ENCODE results near the gene BTNL9. TPM values are rescaled to one million over a fixed set of nuclear protein-coding genes. Genes with fewer than 3 reads are reported as not detected.
"Not testable (repeated sequence)": the region's sequence is repeated elsewhere in the genome, so short reads cannot be mapped to it uniquely, and the experiment has no call there.

The BTNL9 gene
- total and polyA plus RNA-seq, 11 donors = 28.6 to 88.2 (median 34.9) TPM

DNA sequence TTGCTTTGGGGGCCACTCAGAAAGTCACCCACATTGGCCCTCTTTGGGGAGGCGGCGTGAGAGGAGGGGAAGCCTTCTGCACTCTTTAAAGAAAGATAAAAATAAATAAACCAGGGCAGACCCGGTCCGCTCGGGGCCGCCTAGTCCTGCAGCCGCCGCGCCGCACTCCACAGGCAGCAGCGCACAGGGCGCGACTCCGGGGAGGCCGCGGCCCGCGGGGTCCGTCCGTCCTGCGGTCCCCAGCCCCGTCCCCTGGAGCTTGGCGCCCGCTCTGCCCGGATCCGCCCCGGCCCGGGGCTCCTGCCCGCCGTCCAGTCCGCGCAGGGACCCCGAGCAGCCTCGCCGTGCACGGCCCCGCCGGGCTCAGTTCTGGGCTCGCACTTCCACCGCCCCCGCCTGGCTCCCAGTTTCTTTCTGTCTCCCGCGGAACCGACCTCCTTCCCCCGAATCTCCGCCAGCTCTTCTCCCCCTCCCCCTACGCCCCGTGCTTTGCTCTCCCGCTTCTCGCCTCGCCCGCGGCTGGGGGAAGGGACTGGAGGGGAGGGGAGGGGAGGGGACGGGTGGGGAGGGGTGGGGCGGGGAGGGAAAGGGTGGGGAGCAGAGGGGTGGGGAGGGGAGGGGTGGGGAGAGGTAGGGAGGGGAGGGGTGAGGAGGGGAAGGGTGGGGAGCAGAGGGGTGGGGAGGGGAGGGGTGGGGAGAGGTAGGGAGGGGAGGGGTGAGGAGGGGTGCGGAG lies 57.9 kb downstream of the BTNL9 start:
- not testable (repeated sequence) for H3K36me3 ChIP-seq, H3K27ac ChIP-seq, H3K4me1 ChIP-seq, DNase-seq, H3K9me3 ChIP-seq
- Histone ChIP-seq H3K4me3 (peak overlapping the region in 1 of 12 donors; percentile 16), H3K27me3 (peaks cover 7 to 30% (median 23%) of the 10 kb centered on the region in 9 donors)
- peak in 2 of 4 donors; percentile 28 to 46 for ATAC-seq
- intact Hi-C loops (cut with DNase I) = loop anchor here in 1 of 10 donors (10.0 kb wide), 1 partner anchor 223 kb away; no protein-coding TSS in a partner anchor
- WGBS, 4 donors = 0% methylated on average over 3 of the region's 56 CpGs; no CpG with 5 or more reads in 2 of the 4 donors

DNA sequence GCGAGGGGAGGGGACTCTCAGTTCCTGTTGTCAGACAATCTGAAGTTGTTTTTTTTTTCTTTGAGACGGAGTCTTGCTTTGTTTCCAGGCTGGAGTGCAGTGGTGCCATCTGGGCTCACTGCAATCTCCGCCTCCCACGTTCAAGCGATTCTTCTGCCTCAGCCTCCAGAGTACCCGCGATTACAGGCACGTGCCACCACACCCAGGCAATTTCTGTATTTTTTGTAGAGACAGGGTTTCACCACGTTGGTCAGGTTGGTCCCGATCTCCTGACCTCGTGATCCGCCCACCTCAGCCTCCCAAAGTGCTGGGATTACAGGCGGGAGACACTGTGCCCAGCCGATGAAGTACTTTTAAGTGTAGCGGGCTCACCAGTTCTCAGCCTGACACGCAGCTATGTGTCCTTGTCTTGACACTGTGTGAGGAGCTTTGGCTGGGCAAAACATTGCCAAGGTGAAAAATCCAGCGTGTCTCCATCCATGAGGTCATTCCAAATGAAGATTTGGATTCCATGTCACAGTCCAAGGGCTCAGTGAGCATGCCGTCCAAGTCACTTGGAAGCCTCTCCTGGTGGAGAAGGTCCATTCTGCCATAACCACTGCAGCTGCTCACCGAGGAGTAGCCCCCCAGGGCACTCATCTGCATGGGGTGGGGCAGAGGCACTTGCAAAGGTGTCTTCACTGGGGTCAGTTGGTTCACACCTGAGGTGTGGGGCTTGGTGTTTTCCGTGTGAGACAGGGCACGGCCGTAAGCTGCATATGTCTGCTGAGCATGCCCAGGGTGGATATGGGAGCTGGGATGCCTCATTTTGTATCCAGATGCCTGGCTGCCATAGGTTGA lies 58.9 kb downstream of the BTNL9 start:
- DNase-seq = no peak

DNA sequence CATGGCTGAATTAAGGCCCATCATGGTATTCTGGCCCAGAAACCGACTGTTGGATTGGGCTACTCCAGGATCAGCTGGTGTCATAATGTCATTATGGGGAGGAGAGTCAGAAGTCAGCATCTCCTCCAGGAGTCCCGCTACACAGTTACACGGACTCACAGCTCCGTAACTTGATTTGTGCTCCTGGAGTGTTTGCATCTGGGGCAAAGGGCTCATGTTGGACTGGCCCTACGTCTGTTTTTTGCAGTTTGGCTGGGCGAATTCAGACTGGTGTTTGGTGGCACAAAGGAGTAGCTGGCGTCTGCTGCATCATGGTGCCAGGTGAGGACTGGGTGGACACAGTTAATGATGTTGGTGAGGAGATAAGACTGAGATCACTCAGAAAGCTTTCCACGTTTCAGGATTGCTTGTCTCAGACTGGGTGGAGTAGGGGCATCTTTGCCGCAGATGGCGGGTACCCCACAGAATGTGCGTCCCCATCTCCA lies 59.6 kb downstream of the BTNL9 start:
- no peak overlapping the region for H3K27ac ChIP-seq
- 55 to 63% (median 58%) methylated on average over 8 to 11 of the region's 11 CpGs for WGBS, 4 donors
- H3K36me3 ChIP-seq = no peaks in the 10 kb centered on the region
- no peaks in the 10 kb centered on the region for H3K9me3 ChIP-seq
- H3K4me3 ChIP-seq = no peak overlapping the region
- H3K4me1 ChIP-seq = peaks cover 0 to 5% (median 0%) of the 10 kb centered on the region in 12 donors
- H3K27me3 ChIP-seq = peaks cover 7 to 26% (median 23%) of the 10 kb centered on the region in 9 donors
- no peak for DNase-seq
- intact Hi-C loops (cut with DNase I) = loop anchor here in 1 of 10 donors (10.0 kb wide), 1 partner anchor 225 kb away; no protein-coding TSS in a partner anchor
- TF ChIP-seq, protein P1, sequence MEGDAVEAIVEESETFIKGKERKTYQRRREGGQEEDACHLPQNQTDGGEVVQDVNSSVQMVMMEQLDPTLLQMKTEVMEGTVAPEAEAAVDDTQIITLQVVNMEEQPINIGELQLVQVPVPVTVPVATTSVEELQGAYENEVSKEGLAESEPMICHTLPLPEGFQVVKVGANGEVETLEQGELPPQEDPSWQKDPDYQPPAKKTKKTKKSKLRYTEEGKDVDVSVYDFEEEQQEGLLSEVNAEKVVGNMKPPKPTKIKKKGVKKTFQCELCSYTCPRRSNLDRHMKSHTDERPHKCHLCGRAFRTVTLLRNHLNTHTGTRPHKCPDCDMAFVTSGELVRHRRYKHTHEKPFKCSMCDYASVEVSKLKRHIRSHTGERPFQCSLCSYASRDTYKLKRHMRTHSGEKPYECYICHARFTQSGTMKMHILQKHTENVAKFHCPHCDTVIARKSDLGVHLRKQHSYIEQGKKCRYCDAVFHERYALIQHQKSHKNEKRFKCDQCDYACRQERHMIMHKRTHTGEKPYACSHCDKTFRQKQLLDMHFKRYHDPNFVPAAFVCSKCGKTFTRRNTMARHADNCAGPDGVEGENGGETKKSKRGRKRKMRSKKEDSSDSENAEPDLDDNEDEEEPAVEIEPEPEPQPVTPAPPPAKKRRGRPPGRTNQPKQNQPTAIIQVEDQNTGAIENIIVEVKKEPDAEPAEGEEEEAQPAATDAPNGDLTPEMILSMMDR (IDR thresholded peaks at IDR 0.05) = no peak
- TF ChIP-seq POLR2A (IDR thresholded peaks at IDR 0.05) = no peak
- ATAC-seq = no peak

More for the DNA sequence above, 58.9 kb downstream of the BTNL9 start:
- no peak for TF ChIP-seq POLR2A (IDR thresholded peaks at IDR 0.05)
- TF ChIP-seq, protein P1 (IDR thresholded peaks at IDR 0.05) = no peak
- H3K27me3 ChIP-seq = peaks cover 7 to 22% (median 18%) of the 10 kb centered on the region in 9 donors
- no peaks in the 10 kb centered on the region for H3K9me3 ChIP-seq
- H3K27ac ChIP-seq = no peak overlapping the region
- H3K4me3 ChIP-seq = no peak overlapping the region
- no peaks in the 10 kb centered on the region for H3K36me3 ChIP-seq
- 15 to 36% (median 23%) methylated on average over 13 to 22 of the region's 22 CpGs for WGBS, 4 donors
- no peak for ATAC-seq
- peaks cover 0 to 5% (median 0%) of the 10 kb centered on the region in 12 donors for H3K4me1 ChIP-seq
- intact Hi-C loops (cut with DNase I) = loop anchor here in 1 of 10 donors (10.0 kb wide), 1 partner anchor 224 kb away; no protein-coding TSS in a partner anchor

DNA sequence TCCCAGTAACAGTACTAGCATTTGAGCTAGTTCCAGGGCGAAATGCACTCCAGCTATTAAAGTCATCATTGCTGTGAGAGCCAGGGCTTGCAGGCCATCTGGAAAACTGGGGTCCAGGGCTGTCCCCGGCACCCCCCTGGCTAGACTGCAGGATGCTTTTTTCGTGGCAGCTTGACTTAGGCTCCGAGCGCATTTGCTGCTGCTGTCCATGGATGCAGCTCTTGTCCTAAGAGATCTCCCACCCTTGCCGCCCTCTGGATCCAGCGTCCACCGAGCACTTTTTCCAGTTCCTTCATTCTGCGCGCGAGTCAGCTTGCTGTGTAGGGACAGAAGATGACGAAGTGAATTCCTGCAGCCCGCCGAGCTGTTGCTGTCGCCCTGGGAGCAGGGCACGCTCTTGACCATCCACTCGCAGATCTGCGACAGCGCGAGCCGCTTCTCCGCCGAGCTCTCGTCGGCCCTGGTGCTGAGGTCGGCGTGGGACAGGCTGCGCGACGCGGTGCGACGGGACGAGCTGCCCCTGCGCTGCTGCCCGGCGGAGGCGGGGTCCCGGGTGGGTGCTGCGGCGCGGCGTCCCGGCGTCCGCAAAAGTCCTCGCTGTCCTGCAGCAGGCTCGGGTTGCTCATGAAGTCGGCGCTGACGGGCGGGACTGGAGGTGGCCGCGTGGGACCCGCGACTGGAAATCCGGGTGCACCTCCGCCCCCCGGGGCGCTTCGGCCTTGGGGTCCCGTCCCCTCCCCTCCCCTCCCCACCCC lies 60.2 kb downstream of the BTNL9 start:
- Histone ChIP-seq H3K36me3 (no peaks in the 10 kb centered on the region), H3K27ac (peak overlapping the region in 1 of 12 donors; percentile 40), H3K9me3 (no peaks in the 10 kb centered on the region), H3K4me3 (peak overlapping the region in 6 of 12 donors; percentile 7 to 32 (median 22)), H3K4me1 (peaks cover 0 to 5% (median 0%) of the 10 kb centered on the region in 12 donors), H3K27me3 (peaks cover 7 to 30% (median 26%) of the 10 kb centered on the region in 9 donors)
- WGBS, 4 donors = 0 to 9% (median 4%) methylated on average over 4 to 62 of the region's 62 CpGs
- TF ChIP-seq POLR2A (IDR thresholded peaks at IDR 0.05) = no peak
- TF ChIP-seq, protein P1 (IDR thresholded peaks at IDR 0.05) = no peak
- no peak for ATAC-seq
- intact Hi-C loops (cut with DNase I) = no loop called here
- DNase-seq = no peak

DNA sequence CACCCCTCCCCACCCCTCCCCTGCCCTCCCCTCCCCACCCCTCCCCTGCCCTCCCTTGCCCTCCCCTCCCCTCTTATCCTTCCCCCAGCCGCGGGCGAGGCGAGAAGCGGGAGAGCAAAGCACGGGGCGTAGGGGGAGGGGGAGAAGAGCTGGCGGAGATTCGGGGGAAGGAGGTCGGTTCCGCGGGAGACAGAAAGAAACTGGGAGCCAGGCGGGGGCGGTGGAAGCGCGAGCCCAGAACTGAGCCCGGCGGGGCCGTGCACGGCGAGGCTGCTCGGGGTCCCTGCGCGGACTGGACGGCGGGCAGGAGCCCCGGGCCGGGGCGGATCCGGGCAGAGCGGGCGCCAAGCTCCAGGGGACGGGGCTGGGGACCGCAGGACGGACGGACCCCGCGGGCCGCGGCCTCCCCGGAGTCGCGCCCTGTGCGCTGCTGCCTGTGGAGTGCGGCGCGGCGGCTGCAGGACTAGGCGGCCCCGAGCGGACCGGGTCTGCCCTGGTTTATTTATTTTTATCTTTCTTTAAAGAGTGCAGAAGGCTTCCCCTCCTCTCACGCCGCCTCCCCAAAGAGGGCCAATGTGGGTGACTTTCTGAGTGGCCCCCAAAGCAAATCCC lies 61.1 kb downstream of the BTNL9 start:
- WGBS, 4 donors = 1% methylated on average over 13 of the region's 54 CpGs; no CpG with 5 or more reads in 3 of the 4 donors
- H3K27ac ChIP-seq; H3K4me1 ChIP-seq; intact Hi-C loops (cut with DNase I); H3K9me3 ChIP-seq; DNase-seq; H3K36me3 ChIP-seq: not testable (repeated sequence)
- Histone ChIP-seq H3K4me3 (peak overlapping the region in 1 of 12 donors; percentile 26), H3K27me3 (peaks cover 7 to 38% (median 29%) of the 10 kb centered on the region in 9 donors)
- ATAC-seq = peak in 1 of 4 donors; percentile 33

DNA sequence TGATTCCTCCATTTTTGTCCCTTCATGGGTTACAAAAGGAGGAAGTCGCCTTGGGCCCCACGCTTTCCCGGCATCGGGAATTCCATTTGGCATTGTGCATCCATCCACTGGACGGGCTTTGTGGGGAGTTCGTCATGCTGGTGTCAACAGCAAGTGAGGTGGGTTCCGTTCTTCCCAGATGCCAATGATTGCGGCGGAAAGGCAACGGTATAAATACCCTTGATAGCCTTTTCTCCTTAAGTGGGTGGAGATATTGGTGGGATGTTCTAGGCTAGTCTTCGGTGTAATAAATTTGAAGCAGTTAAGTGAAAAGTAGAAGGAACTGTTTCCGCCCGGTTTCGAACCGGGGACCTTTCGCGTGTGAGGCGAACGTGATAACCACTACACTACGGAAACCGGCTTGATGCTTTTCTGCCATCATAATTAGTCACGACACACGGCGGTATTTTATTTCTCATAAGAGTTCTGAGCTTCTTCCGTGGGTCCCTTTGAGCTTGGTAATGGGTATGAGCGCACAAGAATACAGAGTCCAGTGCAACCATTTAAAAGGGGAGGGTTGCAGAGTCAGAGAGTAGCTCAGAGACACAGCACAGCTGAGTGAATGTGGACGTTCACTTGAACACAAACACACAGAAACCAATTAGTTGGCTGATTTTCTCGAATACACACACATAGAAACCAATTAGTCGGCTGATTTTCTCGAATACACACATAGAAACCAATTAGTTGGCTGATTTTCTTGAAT lies 62.0 kb downstream of the BTNL9 start:
- H3K4me1 ChIP-seq; H3K9me3 ChIP-seq; intact Hi-C loops (cut with DNase I); ATAC-seq; DNase-seq; H3K36me3 ChIP-seq; H3K27ac ChIP-seq; H3K4me3 ChIP-seq: not testable (repeated sequence)
- H3K27me3 ChIP-seq = peaks cover 7 to 47% (median 36%) of the 10 kb centered on the region in 9 donors
- no CpG with 5 or more reads among the region's 30 CpGs for WGBS, 4 donors

Measured in heart left ventricle (tissue), 16 donors.